Renal pelvis (tissue), 4 donors: Measurements from ENCODE around the gene PLN. TPM values are rescaled to one million over a fixed set of nuclear protein-coding genes. Genes with fewer than 3 reads are reported as not detected.
A peak's percentile ranks its signal among the peaks of the same experiment; 100 is the strongest.

Experiments used
- DNase-seq: peaks from one replicate; pipeline ENCODE4 v3.0.0-alpha.2; 2013
- polyA plus RNA-seq, 3 donors: library from polyadenylated mRNA; unstranded; fragments of 120-200 nt; gene quantifications; one replicate each; pipeline ENCODE4 v1.2.1, GENCODE V29; 2013; ENCODE audit not compliant: insufficient read length in 3 of 3

PLN gene
- polyA plus RNA-seq, 3 donors, result 3.0 to 3.7 (median 3.5) TPM

- DNase-seq, result no peak
Observed at GRCh38 chr6:118574051-118574865, 26.2 kb downstream of the PLN start.

GRCh38 chr6:118577972-118578371 is 29.9 kb downstream of the PLN start:
- DNase-seq, result no peak

- DNase-seq, result no peak
Observed at GRCh38 chr6:118578617-118579016, 30.5 kb downstream of the PLN start.

- no peak for DNase-seq
Observed at GRCh38 chr6:118579786-118580185, 31.7 kb downstream of the PLN start.

- DNase-seq, result peak; percentile 59
Observed at GRCh38 chr6:118580585-118581419, 32.7 kb downstream of the PLN start.

- DNase-seq, result no peak
Observed at GRCh38 chr6:118581489-118581959, 33.4 kb downstream of the PLN start.

GRCh38 chr6:118584911-118585310 is 36.8 kb downstream of the PLN start:
- DNase-seq, result no peak

- no peak for DNase-seq
Observed at GRCh38 chr6:118586746-118587485, 38.8 kb downstream of the PLN start.

GRCh38 chr6:118588626-118589025 is 40.5 kb downstream of the PLN start:
- no peak for DNase-seq

- DNase-seq, result no peak
Observed at GRCh38 chr6:118589186-118589585, 41.1 kb downstream of the PLN start.

GRCh38 chr6:118589649-118590365 is 41.7 kb downstream of the PLN start:
- peak; percentile 26 for DNase-seq

- DNase-seq, result peak; percentile 14
Observed at GRCh38 chr6:118591897-118592296, 43.8 kb downstream of the PLN start.

- no peak for DNase-seq
Observed at GRCh38 chr6:118594877-118595276, 46.8 kb downstream of the PLN start.

GRCh38 chr6:118596774-118597320 is 48.8 kb downstream of the PLN start:
- no peak for DNase-seq

GRCh38 chr6:118597636-118598035 is 49.5 kb downstream of the PLN start:
- no peak for DNase-seq

GRCh38 chr6:118598324-118598723 is 50.2 kb downstream of the PLN start:
- DNase-seq, result no peak

GRCh38 chr6:118602300-118602699 is 54.2 kb downstream of the PLN start:
- DNase-seq, result no peak

GRCh38 chr6:118603372-118603771 is 55.3 kb downstream of the PLN start:
- DNase-seq, result no peak

- no peak for DNase-seq
Observed at GRCh38 chr6:118606268-118606667, 58.2 kb downstream of the PLN start.

- no peak for DNase-seq
Observed at GRCh38 chr6:118606858-118607257, 58.8 kb downstream of the PLN start.
